ENCODE data around the gene FZD10. TPM values are rescaled to one million over a fixed set of nuclear protein-coding genes. Genes with fewer than 3 reads are reported as not detected.

FZD10 gene
- polyA plus RNA-seq, 1 donor (not counting 4 experiments of a cell fraction or from before 2014, with no cell fraction given) = 0.55 TPM

DNA sequence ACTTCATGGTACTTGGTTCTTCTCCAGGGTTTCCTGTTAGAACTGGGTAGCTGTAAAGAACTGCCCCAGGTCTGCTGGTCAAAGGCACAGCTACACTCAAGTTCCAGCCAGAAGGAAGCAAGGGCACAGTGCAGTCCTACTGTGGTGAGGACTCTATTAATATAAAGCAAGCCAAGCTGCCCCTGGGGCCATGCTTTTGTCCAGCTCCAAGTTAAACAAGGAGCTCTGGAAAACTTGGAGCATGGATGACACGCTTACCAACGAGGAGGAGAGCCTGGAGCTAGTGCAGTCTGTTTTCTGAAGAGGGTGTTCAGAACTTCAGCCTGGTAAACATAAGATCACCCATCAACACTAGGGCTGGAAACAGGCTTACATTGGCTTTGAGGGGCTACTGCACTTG lies 4.0 kb downstream of the FZD10 start:
- FAIRE-seq = no peak
- no peak overlapping the region for H3K4me3 ChIP-seq (ENCODE audit: control insufficient read depth in 2 of 3, extremely low read depth in 1 of 3, insufficient read depth in 2 of 3, low read depth in 1 of 3, low read length in 3 of 3)
- H2AFZ ChIP-seq (ENCODE audit: control insufficient read depth, low read length) = no peak overlapping the region
- no peaks in the 10 kb centered on the region for H3K79me2 ChIP-seq (ENCODE audit: control insufficient read depth, insufficient read depth, low read length)
- H4K20me1 ChIP-seq (ENCODE audit: control insufficient read depth, extremely low read depth, insufficient read depth, low read length) = no peaks in the 10 kb centered on the region
- no peak for DNase-seq (ENCODE audit: low read depth, low spot score)
- H3K27ac ChIP-seq (ENCODE audit: control insufficient read depth, insufficient read depth, low read length) = no peak overlapping the region
- no peak overlapping the region for H3K9ac ChIP-seq (ENCODE audit: control insufficient read depth, extremely low read depth, insufficient read depth, low read length)
- dilution Hi-C loops (cut with MboI; ENCODE audit: extremely low pct_ligation_motif_present, low sequenced_read_pairs) = no loop called here
- no peak overlapping the region for H3K4me2 ChIP-seq (ENCODE audit: control insufficient read depth, extremely low read depth, insufficient read depth, low read depth, low read length)
- no peaks in the 10 kb centered on the region for H3K36me3 ChIP-seq (ENCODE audit: control insufficient read depth in 2 of 2, extremely low read depth in 1 of 2, insufficient read depth in 2 of 2, low read length in 2 of 2)
- TF ChIP-seq, protein P1, sequence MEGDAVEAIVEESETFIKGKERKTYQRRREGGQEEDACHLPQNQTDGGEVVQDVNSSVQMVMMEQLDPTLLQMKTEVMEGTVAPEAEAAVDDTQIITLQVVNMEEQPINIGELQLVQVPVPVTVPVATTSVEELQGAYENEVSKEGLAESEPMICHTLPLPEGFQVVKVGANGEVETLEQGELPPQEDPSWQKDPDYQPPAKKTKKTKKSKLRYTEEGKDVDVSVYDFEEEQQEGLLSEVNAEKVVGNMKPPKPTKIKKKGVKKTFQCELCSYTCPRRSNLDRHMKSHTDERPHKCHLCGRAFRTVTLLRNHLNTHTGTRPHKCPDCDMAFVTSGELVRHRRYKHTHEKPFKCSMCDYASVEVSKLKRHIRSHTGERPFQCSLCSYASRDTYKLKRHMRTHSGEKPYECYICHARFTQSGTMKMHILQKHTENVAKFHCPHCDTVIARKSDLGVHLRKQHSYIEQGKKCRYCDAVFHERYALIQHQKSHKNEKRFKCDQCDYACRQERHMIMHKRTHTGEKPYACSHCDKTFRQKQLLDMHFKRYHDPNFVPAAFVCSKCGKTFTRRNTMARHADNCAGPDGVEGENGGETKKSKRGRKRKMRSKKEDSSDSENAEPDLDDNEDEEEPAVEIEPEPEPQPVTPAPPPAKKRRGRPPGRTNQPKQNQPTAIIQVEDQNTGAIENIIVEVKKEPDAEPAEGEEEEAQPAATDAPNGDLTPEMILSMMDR (optimal IDR thresholded peaks at IDR 0.05 in 1 of 3, IDR thresholded peaks at IDR 0.05 in 1 of 3, conservative IDR thresholded peaks at IDR 0.05 in 1 of 3; ENCODE audit: extremely low read depth in 1 of 3, insufficient read depth in 2 of 3, low read length in 3 of 3) = no peak
- TF ChIP-seq EZH2 (IDR thresholded peaks at IDR 0.05; ENCODE audit: low read length) = no peak
- H3K9me3 ChIP-seq (ENCODE audit: control insufficient read depth, low read depth, low read length) = no peaks in the 10 kb centered on the region
- H3K4me1 ChIP-seq (ENCODE audit: control insufficient read depth, extremely low read depth, insufficient read depth, low read length) = no peaks in the 10 kb centered on the region
- H3K27me3 ChIP-seq (ENCODE audit: control insufficient read depth, extremely low read depth, insufficient read depth, low read length) = peaks cover 16% of the 10 kb centered on the region
- H3K9me1 ChIP-seq (ENCODE audit: control insufficient read depth, extremely low read depth, insufficient read depth, low read length) = no peaks in the 10 kb centered on the region

DNA sequence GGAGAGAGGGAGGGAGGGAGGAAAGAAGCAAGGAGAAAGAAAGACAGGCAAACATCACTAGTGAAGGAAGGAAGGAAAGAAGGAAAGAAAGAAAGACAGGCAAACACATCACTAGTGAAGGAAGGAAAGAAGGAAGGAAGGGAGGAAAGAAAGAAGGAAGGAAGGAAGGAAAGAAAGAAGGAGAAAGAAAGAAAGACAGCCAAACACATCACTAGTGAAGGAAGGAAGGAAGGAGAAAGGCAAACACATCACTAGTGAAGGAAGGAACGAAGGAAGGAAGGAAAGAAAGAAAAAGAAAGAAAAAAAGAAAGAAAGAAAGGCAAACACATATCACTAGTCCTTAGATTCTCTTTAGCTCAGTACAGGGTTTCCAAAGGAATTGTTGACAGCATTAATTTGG lies 5.3 kb downstream of the FZD10 start:
- no peaks in the 10 kb centered on the region for H4K20me1 ChIP-seq (ENCODE audit: control insufficient read depth, extremely low read depth, insufficient read depth, low read length)
- TF ChIP-seq, protein P1 (optimal IDR thresholded peaks at IDR 0.05 in 1 of 3, IDR thresholded peaks at IDR 0.05 in 1 of 3, conservative IDR thresholded peaks at IDR 0.05 in 1 of 3; ENCODE audit: extremely low read depth in 1 of 3, insufficient read depth in 2 of 3, low read length in 3 of 3) = no peak
- no peak for TF ChIP-seq EZH2 (IDR thresholded peaks at IDR 0.05; ENCODE audit: low read length)
- H3K27me3 ChIP-seq (ENCODE audit: control insufficient read depth, extremely low read depth, insufficient read depth, low read length) = peaks cover 11% of the 10 kb centered on the region
- no peaks in the 10 kb centered on the region for H3K9me3 ChIP-seq (ENCODE audit: control insufficient read depth, low read depth, low read length)
- no peaks in the 10 kb centered on the region for H3K36me3 ChIP-seq (ENCODE audit: control insufficient read depth in 2 of 2, extremely low read depth in 1 of 2, insufficient read depth in 2 of 2, low read length in 2 of 2)
- H2AFZ ChIP-seq (ENCODE audit: control insufficient read depth, low read length) = no peak overlapping the region
- H3K79me2 ChIP-seq (ENCODE audit: control insufficient read depth, insufficient read depth, low read length) = no peaks in the 10 kb centered on the region
- no peak overlapping the region for H3K9ac ChIP-seq (ENCODE audit: control insufficient read depth, extremely low read depth, insufficient read depth, low read length)
- no peak for DNase-seq (ENCODE audit: low read depth, low spot score)
- FAIRE-seq = no peak
- no peaks in the 10 kb centered on the region for H3K4me1 ChIP-seq (ENCODE audit: control insufficient read depth, extremely low read depth, insufficient read depth, low read length)
- no peak overlapping the region for H3K4me2 ChIP-seq (ENCODE audit: control insufficient read depth, extremely low read depth, insufficient read depth, low read depth, low read length)
- dilution Hi-C loops (cut with MboI; ENCODE audit: extremely low pct_ligation_motif_present, low sequenced_read_pairs) = no loop called here
- H3K27ac ChIP-seq (ENCODE audit: control insufficient read depth, insufficient read depth, low read length) = no peak overlapping the region
- no peak overlapping the region for H3K4me3 ChIP-seq (ENCODE audit: control insufficient read depth in 2 of 3, extremely low read depth in 1 of 3, insufficient read depth in 2 of 3, low read depth in 1 of 3, low read length in 3 of 3)
- H3K9me1 ChIP-seq (ENCODE audit: control insufficient read depth, extremely low read depth, insufficient read depth, low read length) = no peaks in the 10 kb centered on the region

Data from keratinocyte (primary cell).